ENCODE data around the gene BBLN.

- TF ChIP-seq, protein P1, sequence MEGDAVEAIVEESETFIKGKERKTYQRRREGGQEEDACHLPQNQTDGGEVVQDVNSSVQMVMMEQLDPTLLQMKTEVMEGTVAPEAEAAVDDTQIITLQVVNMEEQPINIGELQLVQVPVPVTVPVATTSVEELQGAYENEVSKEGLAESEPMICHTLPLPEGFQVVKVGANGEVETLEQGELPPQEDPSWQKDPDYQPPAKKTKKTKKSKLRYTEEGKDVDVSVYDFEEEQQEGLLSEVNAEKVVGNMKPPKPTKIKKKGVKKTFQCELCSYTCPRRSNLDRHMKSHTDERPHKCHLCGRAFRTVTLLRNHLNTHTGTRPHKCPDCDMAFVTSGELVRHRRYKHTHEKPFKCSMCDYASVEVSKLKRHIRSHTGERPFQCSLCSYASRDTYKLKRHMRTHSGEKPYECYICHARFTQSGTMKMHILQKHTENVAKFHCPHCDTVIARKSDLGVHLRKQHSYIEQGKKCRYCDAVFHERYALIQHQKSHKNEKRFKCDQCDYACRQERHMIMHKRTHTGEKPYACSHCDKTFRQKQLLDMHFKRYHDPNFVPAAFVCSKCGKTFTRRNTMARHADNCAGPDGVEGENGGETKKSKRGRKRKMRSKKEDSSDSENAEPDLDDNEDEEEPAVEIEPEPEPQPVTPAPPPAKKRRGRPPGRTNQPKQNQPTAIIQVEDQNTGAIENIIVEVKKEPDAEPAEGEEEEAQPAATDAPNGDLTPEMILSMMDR (conservative IDR thresholded peaks at IDR 0.05; ENCODE audit: low read depth, low read length): no peak
- TF ChIP-seq POLR2A (IDR thresholded peaks at IDR 0.05; ENCODE audit: low read depth, low read length) (no peak), MAZ (IDR thresholded peaks at IDR 0.05; ENCODE audit: borderline replicate concordance, low read depth, low read length) (no peak), RCOR1 (IDR thresholded peaks at IDR 0.05; ENCODE audit: insufficient replicate concordance, low read length) (no peak), CEBPB (IDR thresholded peaks at IDR 0.05; ENCODE audit: low read depth, low read length) (no peak), RFX5 (IDR thresholded peaks at IDR 0.05; ENCODE audit: low read depth, low read length) (no peak), MXI1 (IDR thresholded peaks at IDR 0.05; ENCODE audit: borderline replicate concordance, low read depth, low read length) (no peak), RAD21 (IDR thresholded peaks at IDR 0.05; ENCODE audit: low read length) (no peak), BHLHE40 (IDR thresholded peaks at IDR 0.05; ENCODE audit: low read depth, low read length) (no peak), FOS (IDR thresholded peaks at IDR 0.05; ENCODE audit: low read depth, low read length) (no peak), MAFK (IDR thresholded peaks at IDR 0.05; ENCODE audit: low read depth, low read length) (no peak), SMC3 (IDR thresholded peaks at IDR 0.05; ENCODE audit: low read depth, low read length) (no peak)
- TF ChIP-seq, protein P2, sequence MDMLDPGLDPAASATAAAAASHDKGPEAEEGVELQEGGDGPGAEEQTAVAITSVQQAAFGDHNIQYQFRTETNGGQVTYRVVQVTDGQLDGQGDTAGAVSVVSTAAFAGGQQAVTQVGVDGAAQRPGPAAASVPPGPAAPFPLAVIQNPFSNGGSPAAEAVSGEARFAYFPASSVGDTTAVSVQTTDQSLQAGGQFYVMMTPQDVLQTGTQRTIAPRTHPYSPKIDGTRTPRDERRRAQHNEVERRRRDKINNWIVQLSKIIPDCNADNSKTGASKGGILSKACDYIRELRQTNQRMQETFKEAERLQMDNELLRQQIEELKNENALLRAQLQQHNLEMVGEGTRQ (IDR thresholded peaks at IDR 0.05; ENCODE audit: low read depth, low read length): no peak
Observed at GRCh38 chr9:128113526-128114325, 46.3 kb upstream of the BBLN start.
